Ascending aorta (tissue), 2 donors: ENCODE data around the gene IPO4. TPM values are rescaled to one million over a fixed set of nuclear protein-coding genes. Genes with fewer than 3 reads are reported as not detected.
A peak's percentile ranks its signal among the peaks of the same experiment; 100 is the strongest.
"Not testable (repeated sequence)": the region's sequence is repeated elsewhere in the genome, so short reads cannot be mapped to it uniquely, and the experiment has no call there.

ENCODE experiments used
- DNase-seq, 2 donors: peaks; one replicate each; pipeline ENCODE4 v3.0.0-alpha.2; 2019; ENCODE audit warnings: low spot score in 2 of 2
- H3K27ac ChIP-seq, 2 donors: fragments of 200-600 bp; sonication (generic); one replicate each; pipeline ENCODE4 v1.5.1; 2016 to 2017; ENCODE audit warnings: mild to moderate bottlenecking in 1 of 2
- H3K27me3 ChIP-seq: fragments of 200-600 bp; sonication (generic); one replicate; pipeline ENCODE4 v1.5.1; 2017
- H3K36me3 ChIP-seq, 2 donors: fragments of 200-600 bp; sonication (generic); one replicate each; pipeline ENCODE4 v1.5.1; 2016
- H3K4me1 ChIP-seq, 2 donors: fragments of 200-600 bp; sonication (generic); one replicate each; pipeline ENCODE4 v1.5.1; 2016 to 2017; ENCODE audit warnings: mild to moderate bottlenecking in 1 of 2
- H3K4me3 ChIP-seq, 2 donors: fragments of 200-600 bp; sonication (generic); one replicate each; pipeline ENCODE4 v1.5.1; 2016 to 2017; ENCODE audit warnings: mild to moderate bottlenecking in 1 of 2
- H3K9me3 ChIP-seq, 2 donors: fragments of 200-600 bp; sonication (generic); one replicate each; pipeline ENCODE4 v1.5.1; 2016
- CTCF ChIP-seq, 3 experiments: fragments of 200-600 bp in 2 of 3; fragments of 450-650 bp in 1 of 3; sonication (generic) in 2 of 3; IDR thresholded peaks; one replicate each; pipeline ENCODE4 v1.5.1; 2016 to 2019; ENCODE audit warnings: antibody characterized with exemption in 3 of 3, mild to moderate bottlenecking in 1 of 3, moderate library complexity in 1 of 3
- intact Hi-C: fragments of 100-400 bp; cut with DNase I; formaldehyde crosslinking; loops from one replicate; pipeline ENCODE4 v1.15.1; 2023
- total RNA-seq: library from RNA; depleted of rRNA; stranded (reverse); fragments of >200 nt; gene quantifications from one replicate; pipeline ENCODE4 v1.1.0, GENCODE V29; 2016

Gene IPO4
- total RNA-seq, 1 donor from 2014 or later, result 140 TPM

- Histone ChIP-seq H3K27me3 (no peaks in the 10 kb centered on the region), H3K4me3 (no peak overlapping the region), H3K9me3 (no peaks in the 10 kb centered on the region), H3K36me3 (peaks cover 4 to 6% of the 10 kb centered on the region in 2 donors), H3K4me1 (peaks cover 3 to 14% of the 10 kb centered on the region in 2 donors), H3K27ac (no peak overlapping the region)
- peak in 1 of 2 donors; percentile 22 for DNase-seq
- intact Hi-C loops, result loop anchor here (5.0 kb wide), 1 partner anchor 78 kb away; the partner anchor contains the start of genes DHRS1 and NOP9
- TF ChIP-seq CTCF (IDR thresholded peaks at IDR 0.05), result no peak
Measured at GRCh38 chr14:24219080-24219479, 30.5 kb upstream of the IPO4 start.

- not testable (repeated sequence) for H3K4me3 ChIP-seq, DNase-seq, H3K27me3 ChIP-seq, H3K36me3 ChIP-seq, H3K9me3 ChIP-seq
- peaks cover 3 to 25% of the 10 kb centered on the region in 2 donors for H3K4me1 ChIP-seq
- H3K27ac ChIP-seq, result peak overlapping the region in 1 of 2 donors; percentile 93
- intact Hi-C loops, result loop anchor here (1.0 to 5.0 kb wide), 2 partner anchors 15 to 80 kb away; partner anchors contain the start of genes DHRS1, GMPR2, NEDD8 and NOP9
Measured at GRCh38 chr14:24216876-24217275, 28.3 kb upstream of the IPO4 start.

- intact Hi-C loops, result loop anchor here (1.0 to 5.0 kb wide), 2 partner anchors 16 to 81 kb away; partner anchors contain the start of genes DHRS1, GMPR2, NEDD8 and NOP9
- DNase-seq, result no peak
- Histone ChIP-seq H3K36me3 (peaks cover 4 to 9% of the 10 kb centered on the region in 2 donors), H3K27me3 (no peaks in the 10 kb centered on the region), H3K9me3 (no peaks in the 10 kb centered on the region), H3K4me1 (peaks cover 3 to 29% of the 10 kb centered on the region in 2 donors), H3K27ac (peak overlapping the region; percentile 87 to 93), H3K4me3 (peak overlapping the region in 1 of 2 donors; percentile 84)
- TF ChIP-seq CTCF (IDR thresholded peaks at IDR 0.05), result no peak
Measured at GRCh38 chr14:24216345-24216699, 27.7 kb upstream of the IPO4 start.

- peak within 1 kb of the TSS; percentile 84 to 88 for H3K4me3 ChIP-seq
- peak in 2 of 3 experiments; percentile 44 to 60 for TF ChIP-seq CTCF (IDR thresholded peaks at IDR 0.05)
- H3K27ac ChIP-seq, result peak within 1 kb of the TSS; percentile 87 to 93
- H3K27me3 ChIP-seq, result no peaks in the 10 kb centered on the region
- H3K9me3 ChIP-seq, result no peaks in the 10 kb centered on the region
- peak; percentile 53 to 92 for DNase-seq
- H3K36me3 ChIP-seq, result peaks cover 4 to 15% of the 10 kb centered on the region in 2 donors
- H3K4me1 ChIP-seq, result peaks cover 3 to 29% of the 10 kb centered on the region in 2 donors
- intact Hi-C loops, result loop anchor here (1.0 to 5.0 kb wide), 2 partner anchors 17 to 82 kb away; partner anchors contain the start of genes DHRS1, GMPR2, NEDD8 and NOP9
Measured at GRCh38 chr14:24215495-24216344, 27.1 kb upstream of the IPO4 start, which contains the start of gene MDP1. MDP1 (minus strand) TSS chr14:24216066; CDS start chr14:24215955, 111 bp downstream.

- Histone ChIP-seq H3K4me1 (peaks cover 3 to 29% of the 10 kb centered on the region in 2 donors), H3K4me3 (peak overlapping the region; percentile 57 to 85), H3K36me3 (peaks cover 12 to 32% of the 10 kb centered on the region in 2 donors), H3K27ac (peak overlapping the region; percentile 92 to 95), H3K9me3 (no peaks in the 10 kb centered on the region), H3K27me3 (no peaks in the 10 kb centered on the region)
- intact Hi-C loops, result loop anchor here (1.0 kb wide), 2 partner anchors 19 to 28 kb away; partner anchors contain the start of genes TINF2 and TM9SF1
- peak in 1 of 2 donors; percentile 19 for DNase-seq
- no peak for TF ChIP-seq CTCF (IDR thresholded peaks at IDR 0.05)
Measured at GRCh38 chr14:24213866-24214662, 25.4 kb upstream of the IPO4 start.
